Renal cortical epithelial cell (primary cell): Measurements from ENCODE around the gene KIAA1191. TPM values are rescaled to one million over a fixed set of nuclear protein-coding genes. Genes with fewer than 3 reads are reported as not detected.
"Not testable (repeated sequence)": the region's sequence is repeated elsewhere in the genome, so short reads cannot be mapped to it uniquely, and the experiment has no call there.

Experiments used
- DNase-seq: peaks from one replicate; pipeline ENCODE4 v3.0.0-alpha.2; 2011; ENCODE audit warnings: low read depth
- total RNA-seq: library from RNA; depleted of rRNA; stranded (reverse); fragments of >200 nt; gene quantifications from 2 replicates; pipeline ENCODE4 v1.2.3, GENCODE V29; 2014

The KIAA1191 gene
- total RNA-seq, 1 donor from 2014 or later, result 101 TPM

DNA sequence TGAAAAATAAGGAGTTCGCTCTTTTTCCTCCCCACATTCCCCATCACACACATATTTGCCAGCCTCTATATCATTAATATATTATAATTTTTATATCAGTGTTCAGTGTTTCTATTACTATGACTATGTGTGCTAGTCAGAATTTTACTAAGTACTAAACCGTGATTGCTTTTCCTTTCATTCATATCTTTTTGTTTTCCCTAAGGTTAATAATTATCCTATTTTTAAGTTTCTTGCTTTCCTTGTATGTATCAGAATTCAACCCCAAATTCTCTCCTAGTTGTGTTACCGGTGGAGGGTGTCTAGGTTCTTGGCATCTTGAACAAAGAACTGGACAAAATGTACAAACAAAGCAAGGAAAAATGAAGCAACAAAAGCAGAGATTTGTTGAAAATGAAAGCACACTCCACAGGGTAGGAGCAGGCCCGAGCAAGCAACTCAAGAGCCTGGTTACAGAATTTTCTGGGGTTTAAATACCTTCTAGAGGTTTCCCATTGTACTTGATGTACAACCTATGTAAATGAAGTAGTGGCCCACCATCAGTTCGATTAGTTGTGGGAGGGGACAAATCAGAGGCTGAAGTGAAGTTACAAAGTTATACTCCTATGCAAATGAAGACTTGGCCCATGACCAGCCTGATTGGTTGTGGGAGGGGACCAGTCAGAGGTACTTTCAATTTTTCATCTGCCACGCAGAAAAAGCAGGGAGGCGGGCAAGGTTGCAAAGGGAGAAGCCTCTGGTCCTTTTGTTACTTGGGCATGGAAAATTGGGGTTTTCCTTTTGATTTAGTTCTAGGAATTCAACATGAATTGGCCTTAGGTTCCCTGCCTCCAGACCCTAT lies 43.8 kb downstream of the KIAA1191 start:
- no peak for DNase-seq

DNA sequence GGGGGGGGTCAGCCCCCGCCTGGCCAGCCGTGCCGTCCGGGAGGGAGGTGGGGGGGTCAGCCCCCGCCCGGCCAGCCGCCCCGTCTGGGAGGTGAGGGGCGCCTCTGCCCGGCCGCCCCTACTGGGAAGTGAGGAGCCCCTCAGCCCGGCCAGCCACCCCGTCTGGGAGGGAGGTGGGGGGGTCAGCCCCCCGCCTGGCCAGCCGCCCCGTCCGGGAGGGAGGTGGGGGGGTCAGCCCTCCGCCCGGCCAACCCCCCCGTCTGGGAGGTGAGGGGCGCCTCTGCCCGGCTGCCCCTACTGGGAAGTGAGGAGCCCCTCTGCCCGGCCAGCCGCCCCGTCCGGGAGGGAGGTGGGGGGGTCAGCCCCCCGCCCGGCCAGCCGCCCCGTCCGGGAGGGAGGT lies 56.2 kb downstream of the KIAA1191 start:
- not testable (repeated sequence) for DNase-seq

Other genes with a start within 250 kb of the KIAA1191 start
- 2.3 and 7.0 TPM in 2 replicates for gene SIMC1, start 123.3 kb downstream of the KIAA1191 start, total RNA-seq
- 4.2 and 20.2 TPM in 2 replicates for gene ARL10, start 3.7 kb upstream of the KIAA1191 start, total RNA-seq
- 10.5 and 11.6 TPM in 2 replicates for gene NOP16, start 26.8 kb upstream of the KIAA1191 start, total RNA-seq
- gene HIGD2A, start 27.0 kb upstream of the KIAA1191 start, total RNA-seq, result 27.3 and 47.8 TPM in 2 replicates
- gene CLTB, start 54.8 kb upstream of the KIAA1191 start, total RNA-seq, result 77.4 and 146 TPM in 2 replicates
- gene FAF2, start 86.6 kb upstream of the KIAA1191 start, total RNA-seq, result 39.8 and 47.8 TPM in 2 replicates
- 2.3 and 13.6 TPM in 2 replicates for gene RNF44, start 175.6 kb upstream of the KIAA1191 start, total RNA-seq
- gene CDHR2, start 187.6 kb upstream of the KIAA1191 start, total RNA-seq, result not detected in 2 replicates
- 13.2 and 15.3 TPM in 2 replicates for gene GPRIN1, start 248.4 kb upstream of the KIAA1191 start, total RNA-seq